ENCODE measurements around the gene INTS6. TPM values are rescaled to one million over a fixed set of nuclear protein-coding genes. Genes with fewer than 3 reads are reported as not detected.

The INTS6 gene
- total RNA-seq, 2 experiments from 2014 or later: 51.6 to 53.1 TPM

GRCh38 chr13:51359352-51359751, 93.5 kb downstream of the INTS6 start:
- ChIA-PET POLR2A (interaction anchor here (0.5 kb wide), 1 partner anchor 18 kb away, joined by 6 read pairs; no protein-coding TSS in a partner anchor), CTCF (no interaction called here)

DNA sequence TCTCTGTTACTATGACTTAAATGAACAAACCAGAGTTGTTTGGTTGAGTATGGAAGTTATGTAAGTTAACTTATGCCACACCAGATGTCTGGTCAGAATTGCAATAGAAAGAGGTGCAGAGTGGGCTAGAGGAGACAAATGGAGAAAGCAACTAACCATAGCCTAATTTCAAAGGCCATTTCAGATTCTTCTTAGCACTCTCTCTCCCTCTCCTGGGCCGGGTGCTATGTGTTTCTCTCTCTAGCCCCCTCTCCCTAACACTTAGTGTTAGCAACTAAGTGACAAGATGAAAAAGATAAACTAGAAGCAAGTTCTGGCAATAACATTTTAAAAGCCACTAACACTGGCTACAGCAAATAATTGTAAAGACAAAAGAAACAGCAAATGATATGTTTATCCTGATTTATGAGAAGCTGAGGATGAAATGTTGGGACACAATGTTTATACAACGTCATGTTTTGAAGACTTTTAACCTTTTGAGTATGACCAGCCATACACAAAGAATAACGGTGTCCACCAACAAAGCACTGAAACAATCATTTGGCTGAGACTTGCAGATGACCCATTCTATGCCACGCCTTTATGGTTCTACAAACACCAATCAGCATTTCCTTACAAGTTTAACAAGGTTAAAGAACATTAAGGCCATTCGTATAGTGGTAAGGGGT, 94.8 kb downstream of the INTS6 start:
- POLR2A ChIA-PET: no interaction called here
- CTCF ChIA-PET: no interaction called here

- CTCF ChIA-PET: interaction anchor here (0.6 kb wide), 1 partner anchor 447 kb away, joined by 3 read pairs; no protein-coding TSS in a partner anchor
- POLR2A ChIA-PET: no interaction called here
Observed at GRCh38 chr13:51355217-51355616, 97.6 kb downstream of the INTS6 start.

GRCh38 chr13:51349016-51349415, 103.8 kb downstream of the INTS6 start:
- ChIA-PET CTCF (no interaction called here), POLR2A (no interaction called here)

- ChIA-PET POLR2A (no interaction called here), CTCF (no interaction called here)
Observed at GRCh38 chr13:51348069-51348967, 104.5 kb downstream of the INTS6 start.

DNA sequence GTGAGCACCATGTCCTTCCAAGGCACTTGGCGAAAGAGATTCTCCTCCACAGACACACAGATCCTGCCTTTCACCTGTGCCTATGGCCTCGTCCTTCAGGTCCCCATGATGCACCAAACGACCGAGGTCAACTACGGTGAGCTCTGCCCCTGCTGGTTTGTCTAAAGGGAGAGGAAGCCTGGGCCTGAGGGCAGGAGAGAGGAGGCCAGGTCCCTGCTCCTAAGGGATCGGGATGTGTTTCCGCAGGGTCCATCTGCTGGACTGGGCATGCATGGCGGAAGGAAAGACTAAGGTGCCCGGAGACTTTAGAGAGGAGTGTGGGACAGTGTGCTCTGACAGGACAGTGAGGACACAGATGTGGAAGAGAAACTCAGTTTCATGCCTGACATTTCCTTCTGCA, 105.7 kb downstream of the INTS6 start:
- CTCF ChIA-PET: no interaction called here
- POLR2A ChIA-PET: no interaction called here

DNA sequence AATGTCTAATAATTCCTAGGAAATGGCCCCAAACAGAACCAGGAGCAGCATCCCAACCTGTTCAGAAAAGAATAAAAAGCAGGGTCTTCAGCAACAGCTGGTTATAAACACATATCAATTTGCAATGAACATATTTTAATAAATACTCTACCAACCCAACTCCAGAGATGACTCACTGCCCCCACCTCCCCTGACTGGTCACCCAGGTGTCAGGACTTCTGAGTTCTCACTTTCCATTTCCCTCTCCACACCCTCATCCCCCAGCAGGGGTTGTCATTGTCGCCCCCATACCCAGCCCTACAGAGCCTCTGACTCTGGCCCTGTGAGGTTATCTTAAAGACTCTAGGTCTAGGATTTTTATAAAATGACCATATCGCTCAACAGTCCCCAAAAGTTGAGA, 106.4 kb downstream of the INTS6 start:
- POLR2A ChIA-PET: no interaction called here
- CTCF ChIA-PET: no interaction called here

- POLR2A ChIA-PET: interaction anchor here (0.6 kb wide), 1 partner anchor 240 kb away, joined by 3 read pairs; no protein-coding TSS in a partner anchor
- CTCF ChIA-PET: no interaction called here
Observed at GRCh38 chr13:51343475-51343874, 109.4 kb downstream of the INTS6 start.

GRCh38 chr13:51342706-51343105, 110.1 kb downstream of the INTS6 start:
- CTCF ChIA-PET: interaction anchor here (0.6 kb wide), 2 partner anchors 31 to 345 kb away, joined by 3 read pairs; no protein-coding TSS in a partner anchor

GRCh38 chr13:51341791-51342190, 111.0 kb downstream of the INTS6 start:
- ChIA-PET POLR2A (interaction anchor here (0.6 to 0.7 kb wide), 2 partner anchors 17 to 109 kb away, joined by 3 to 6 read pairs; no protein-coding TSS in a partner anchor), CTCF (interaction anchor here (0.6 kb wide), 2 partner anchors 32 to 346 kb away, joined by 3 read pairs; no protein-coding TSS in a partner anchor)

More at GRCh38 chr13:51342706-51343105, 110.1 kb downstream of the INTS6 start:
- POLR2A ChIA-PET: interaction anchor here (0.6 kb wide), 2 partner anchors 108 to 240 kb away, joined by 3 read pairs; no protein-coding TSS in a partner anchor

DNA sequence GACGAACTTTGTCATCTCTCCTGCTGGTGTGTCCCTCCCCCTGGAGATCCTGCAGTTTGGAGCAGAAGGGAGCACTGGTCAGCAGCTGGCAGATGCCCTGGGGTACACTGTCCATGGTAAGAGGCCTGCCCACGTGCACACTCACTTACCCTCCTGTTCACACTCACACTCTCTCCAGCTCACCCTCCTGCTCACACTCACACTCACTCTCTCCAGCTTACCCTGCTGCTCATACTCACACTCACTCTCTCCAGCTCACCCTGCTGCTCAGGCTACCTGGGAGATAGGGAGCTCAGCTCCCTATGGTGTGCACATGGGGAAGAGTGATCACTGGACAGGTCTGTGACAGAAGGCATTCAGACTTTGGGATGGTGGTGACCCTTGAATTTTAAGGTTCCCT, 111.6 kb downstream of the INTS6 start:
- CTCF ChIA-PET: no interaction called here
- POLR2A ChIA-PET: interaction anchor here (0.7 kb wide), 1 partner anchor 18 kb away, joined by 6 read pairs; no protein-coding TSS in a partner anchor

GRCh38 chr13:51339952-51340732, 112.7 kb downstream of the INTS6 start:
- POLR2A ChIA-PET: no interaction called here
- CTCF ChIA-PET: no interaction called here

- CTCF ChIA-PET: no interaction called here
- POLR2A ChIA-PET: no interaction called here
Observed at GRCh38 chr13:51339354-51339753, 113.5 kb downstream of the INTS6 start, which contains the start of gene SERPINE3. Gene SERPINE3, plus strand, starts transcription at chr13:51339691. Its CDS starts 1,401 bp downstream, at chr13:51341092.

- CTCF ChIA-PET: no interaction called here
- POLR2A ChIA-PET: no interaction called here
Observed at GRCh38 chr13:51336746-51337145, 116.1 kb downstream of the INTS6 start.

GRCh38 chr13:51333826-51334225, 119.0 kb downstream of the INTS6 start:
- POLR2A ChIA-PET: no interaction called here

GRCh38 chr13:51333421-51333820, 119.4 kb downstream of the INTS6 start:
- CTCF ChIA-PET: no interaction called here
- POLR2A ChIA-PET: no interaction called here

More at GRCh38 chr13:51333826-51334225, 119.0 kb downstream of the INTS6 start:
- CTCF ChIA-PET: no interaction called here

DNA sequence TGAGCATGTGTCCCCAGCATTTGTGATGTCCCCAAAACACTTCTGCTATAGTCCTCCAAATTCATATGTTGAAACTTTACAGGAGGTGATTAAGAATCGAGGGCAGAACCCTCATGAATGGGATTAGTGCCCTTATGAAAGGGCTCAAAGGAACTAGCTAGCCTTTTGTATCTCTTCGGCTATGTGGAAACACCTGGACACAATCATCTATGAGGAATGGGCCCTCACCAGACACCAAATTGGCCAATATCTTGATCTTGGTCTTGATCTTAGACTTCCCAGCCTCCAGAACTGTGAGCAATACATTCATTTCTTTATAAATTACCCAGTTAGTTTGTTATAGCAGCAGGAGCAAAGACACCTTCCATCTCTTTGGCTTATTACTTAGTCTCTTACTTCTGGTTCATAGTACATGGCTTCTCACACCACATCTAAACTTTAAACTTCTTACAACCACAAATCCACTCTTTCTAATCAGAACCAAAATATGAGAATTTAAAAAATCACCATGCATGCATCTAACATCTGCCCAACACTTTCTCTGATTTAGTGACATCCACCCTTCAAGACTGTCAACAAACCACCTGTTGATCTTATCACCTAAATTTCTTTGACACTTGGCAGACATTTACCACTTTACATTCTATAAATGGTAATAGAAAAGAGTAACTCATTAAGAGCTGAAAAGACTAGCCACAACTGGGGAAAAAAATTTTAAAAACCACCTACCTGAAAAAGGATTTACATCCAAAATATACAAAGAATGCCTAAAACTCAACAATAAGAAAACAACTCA, 120.1 kb downstream of the INTS6 start:
- ChIA-PET CTCF (no interaction called here), POLR2A (no interaction called here)

GRCh38 chr13:51331354-51331861, 121.4 kb downstream of the INTS6 start:
- CTCF ChIA-PET: no interaction called here

GRCh38 chr13:51330791-51331190, 122.0 kb downstream of the INTS6 start:
- POLR2A ChIA-PET: no interaction called here
- CTCF ChIA-PET: no interaction called here

More at GRCh38 chr13:51331354-51331861, 121.4 kb downstream of the INTS6 start:
- POLR2A ChIA-PET: no interaction called here

Measured in activated CD8-positive, alpha-beta memory T cell treated with anti-CD3 and anti-CD28 coated beads for 36 hours (primary cell).